IMR-90 (cell line): ENCODE results near the gene TTC39A. TPM values are rescaled to one million over a fixed set of nuclear protein-coding genes. Genes with fewer than 3 reads are reported as not detected.

Experiments used
- ATAC-seq: fragments of 200-7000 bp; cut with Tn5 transposase; 2 replicates; pipeline ENCODE4 v1.9.1; 2020; ENCODE audit warnings: low read depth, mild to moderate bottlenecking, moderate library complexity
- BruUV-seq: library from RNA; stranded (reverse); fragments of 400-500 nt; replicated peaks from 2 replicates; lab custom pipeline; 2021; lab: Mats Ljungman, UMichigan
- CTCF ChIA-PET: fragments of 300-600 bp; formaldehyde crosslinking; extraction: SDS; loops from one replicate; lab custom pipeline; 2021; ENCODE audit warnings: antibody characterized with exemption; lab: Yijun Ruan, JAX
- POLR2A ChIA-PET: fragments of 300-600 bp; sonication (Branson Sonifier 250); formaldehyde crosslinking; loops from one replicate; lab custom pipeline; 2022; ENCODE audit warnings: antibody characterized with exemption; ENCODE audit not compliant: unreplicated experiment; lab: Charles Lee
- DNase-seq: peaks from one replicate; pipeline ENCODE4 v3.0.0; 2013
- H2AFZ ChIP-seq: replicated peaks from 2 replicates; pipeline ENCODE3; 2013; ENCODE audit warnings: low read length, mild to moderate bottlenecking; ENCODE audit not compliant: poor library complexity
- H2AK5ac ChIP-seq: 2 replicates; pipeline ENCODE4 v1.6.1; 2013; ENCODE audit warnings: low read depth, low read length, inconsistent platforms
- H2AK9ac ChIP-seq: replicated peaks from 2 replicates; pipeline ENCODE3; 2013; ENCODE audit warnings: mild to moderate bottlenecking, low read depth, low read length, moderate library complexity; ENCODE audit not compliant: poor library complexity
- H2BK120ac ChIP-seq: 2 replicates; pipeline ENCODE4 v1.6.1; 2013; ENCODE audit warnings: low read depth, low read length, inconsistent platforms
- H2BK15ac ChIP-seq: 3 replicates; pipeline ENCODE4 v1.6.1; 2013; ENCODE audit warnings: low read depth, low read length, inconsistent platforms
- H2BK20ac ChIP-seq: 2 replicates; pipeline ENCODE4 v1.6.1; 2013; ENCODE audit warnings: low read depth, mild to moderate bottlenecking, inconsistent platforms, low read length, moderate library complexity
- H2BK5ac ChIP-seq: 2 replicates; pipeline ENCODE4 v1.6.1; 2013; ENCODE audit warnings: mild to moderate bottlenecking, low read depth, low read length, inconsistent platforms; ENCODE audit not compliant: poor library complexity, severe bottlenecking
- H3K14ac ChIP-seq: replicated peaks from 2 replicates; pipeline ENCODE4 v1.6.1; 2013; ENCODE audit warnings: low read depth, low read length, inconsistent platforms
- H3K18ac ChIP-seq: 2 replicates; pipeline ENCODE4 v1.6.1; 2013; ENCODE audit warnings: low read depth, low read length, control low read depth
- H3K23ac ChIP-seq: 2 replicates; pipeline ENCODE4 v1.6.1; 2013; ENCODE audit warnings: low read depth, low read length, inconsistent platforms
- H3K27ac ChIP-seq: 2 replicates; pipeline ENCODE4 v1.5.1; 2013; ENCODE audit warnings: mild to moderate bottlenecking, control low read depth, low read length; ENCODE audit not compliant: insufficient read depth
- H3K27me3 ChIP-seq: 2 replicates; pipeline ENCODE4 v1.6.1; 2013; ENCODE audit warnings: low read length; ENCODE audit not compliant: control insufficient read depth, insufficient read depth
- H3K36me3 ChIP-seq: 2 replicates; pipeline ENCODE4 v1.6.1; 2013; ENCODE audit warnings: low read length, mixed read lengths; ENCODE audit not compliant: control insufficient read depth, insufficient read depth
- H3K4ac ChIP-seq: 2 replicates; pipeline ENCODE4 v1.6.1; 2013; ENCODE audit warnings: low read depth, low read length, inconsistent platforms
- H3K4me1 ChIP-seq: 2 replicates; pipeline ENCODE4 v1.6.1; 2013; ENCODE audit warnings: low read length, mixed read lengths; ENCODE audit not compliant: control insufficient read depth, insufficient read depth
- H3K4me2 ChIP-seq: 2 replicates; pipeline ENCODE4 v1.6.1; 2013; ENCODE audit warnings: low read depth, mild to moderate bottlenecking, control low read depth, low read length, moderate library complexity
- H3K4me3 ChIP-seq: 2 replicates; pipeline ENCODE4 v1.5.1; 2013; ENCODE audit warnings: low read depth, mild to moderate bottlenecking, control low read depth, low read length, moderate library complexity; ENCODE audit not compliant: insufficient read depth
- H3K56ac ChIP-seq: 2 replicates; pipeline ENCODE4 v1.6.1; 2013; ENCODE audit warnings: low read length, inconsistent platforms; ENCODE audit not compliant: insufficient read depth; ENCODE audit errors: extremely low read depth
- H3K79me1 ChIP-seq, 2 experiments: 2 replicates each; pipeline ENCODE4 v1.6.1; 2013; ENCODE audit warnings: low read length in 2 of 2, inconsistent platforms in 1 of 2, low read depth in 1 of 2
- H3K9ac ChIP-seq: 2 replicates; pipeline ENCODE4 v1.6.1; 2013; ENCODE audit warnings: low read depth, low read length, control low read depth
- H3K9me1 ChIP-seq: 2 replicates; pipeline ENCODE4 v1.6.1; 2013; ENCODE audit warnings: low read length, inconsistent platforms; ENCODE audit not compliant: insufficient read depth
- H3K9me3 ChIP-seq: 2 replicates; pipeline ENCODE4 v1.6.1; 2013; ENCODE audit warnings: low read length; ENCODE audit not compliant: control insufficient read depth, insufficient read depth
- H4K20me1 ChIP-seq: 2 replicates; pipeline ENCODE4 v1.6.1; 2013; ENCODE audit warnings: low read length, inconsistent platforms; ENCODE audit not compliant: insufficient read depth
- H4K5ac ChIP-seq: 2 replicates; pipeline ENCODE4 v1.6.1; 2013; ENCODE audit warnings: mild to moderate bottlenecking, low read depth, low read length, control low read depth
- H4K8ac ChIP-seq, 2 experiments: 2 replicates each; pipeline ENCODE4 v1.6.1; 2013; ENCODE audit warnings: low read depth in 2 of 2, low read length in 2 of 2, control low read depth in 1 of 2, inconsistent platforms in 1 of 2
- H4K91ac ChIP-seq: 2 replicates; pipeline ENCODE4 v1.6.1; 2013; ENCODE audit warnings: low read depth, low read length, inconsistent platforms; ENCODE audit not compliant: insufficient read depth
- POLR2A ChIP-seq: IDR thresholded peaks from 2 replicates; pipeline ENCODE4 v1.6.1; 2012; ENCODE audit warnings: mild to moderate bottlenecking, low read depth, low read length
- SMC3 ChIP-seq: fragments of 150-350 bp; IDR thresholded peaks from 2 replicates; pipeline ENCODE4 v1.6.1; 2016; ENCODE audit warnings: low read depth, mild to moderate bottlenecking, antibody characterized with exemption, low read length, moderate library complexity
- dilution Hi-C: fragments of 300-500 bp; cut with HindIII; formaldehyde crosslinking; loops from one replicate; pipeline ENCODE4 v1.14.3; 2018; ENCODE audit warnings: low sequenced_read_pairs; ENCODE audit not compliant: unreplicated experiment
- in situ Hi-C: fragments of 300-500 bp; cut with MboI; formaldehyde crosslinking; loops from 3 replicates; pipeline ENCODE4 v1.14.3; 2019; ENCODE audit warnings: low sequenced_read_pairs, inconsistent platforms, mixed read lengths
- intact Hi-C: fragments of 100-400 bp; cut with micrococcal nuclease; formaldehyde crosslinking; loops from 2 replicates; pipeline ENCODE4 v1.10.0; 2022
- polyA plus RNA-seq, 3 experiments: library from polyadenylated mRNA; depleted of rRNA; stranded (reverse); fragments of >200 nt; gene quantifications; 2 replicates each; pipeline ENCODE4 v1.2.3, GENCODE V29; 2012; ENCODE audit warnings: low replicate concordance in 1 of 3
- total RNA-seq: library from RNA; depleted of rRNA; stranded (reverse); fragments of >200 nt; gene quantifications from 2 replicates; pipeline ENCODE4 v1.2.3, GENCODE V29; 2012

TTC39A gene
- total and polyA plus RNA-seq, 2 of the 4 experiments (the other 2 are of a cell fraction): 0.62 to 0.72 TPM

DNA sequence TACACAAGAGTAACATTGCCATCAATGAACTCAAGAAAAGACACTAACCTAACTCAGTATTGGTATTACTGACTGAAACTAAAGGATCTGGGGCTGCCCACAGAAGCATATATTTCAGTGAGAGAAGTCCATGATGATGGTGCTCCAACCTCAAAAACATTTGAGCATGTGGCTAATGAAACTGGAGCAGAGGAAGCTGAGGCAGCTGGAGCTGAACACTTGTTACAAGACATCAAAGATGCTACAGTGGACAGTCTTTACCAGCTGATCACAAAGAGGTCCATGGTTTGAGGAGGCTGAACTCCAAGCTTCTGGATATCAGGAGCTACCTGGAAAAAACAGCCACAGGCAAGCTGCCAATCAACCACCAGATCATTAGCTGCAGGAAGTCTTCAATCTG is 42.2 kb upstream of the TTC39A start:
- dilution Hi-C loops (no loop called here), in situ Hi-C loops (no loop called here), intact Hi-C loops (no loop called here)
- Histone ChIP-seq H3K14ac (no peak overlapping the region), H3K9me3 (no peaks in the 10 kb centered on the region), H3K56ac (no peak overlapping the region), H4K8ac (no peak overlapping the region), H3K4me2 (no peak overlapping the region), H4K5ac (no peak overlapping the region), H3K36me3 (peaks cover 12% of the 10 kb centered on the region), H2BK15ac (no peak overlapping the region), H3K23ac (no peak overlapping the region), H3K4me1 (no peaks in the 10 kb centered on the region), H3K4me3 (no peak overlapping the region), H3K27me3 (no peaks in the 10 kb centered on the region), H2AK5ac (no peak overlapping the region), H2BK5ac (no peak overlapping the region), H2AFZ (no peak overlapping the region), H2BK120ac (no peak overlapping the region), H3K27ac (no peak overlapping the region), H3K9me1 (peaks cover 3% of the 10 kb centered on the region; the same call in 1 of the 2 replicates), H4K20me1 (no peaks in the 10 kb centered on the region), H3K4ac (no peak overlapping the region), H3K79me1 (no peaks in the 10 kb centered on the region; a peak in 1 of 4 replicates), H3K18ac (no peak overlapping the region), H2AK9ac (no peak overlapping the region), H4K91ac (no peak overlapping the region), H2BK20ac (no peak overlapping the region), H3K9ac (no peak overlapping the region)
- TF ChIP-seq POLR2A: no peak
- no peak for TF ChIP-seq SMC3
- ChIA-PET POLR2A (no interaction called here), CTCF (interaction anchor here (0.6 kb wide), 1 partner anchor 70 kb away, joined by 4 read pairs; no protein-coding TSS in a partner anchor)
- no peak for DNase-seq
- no peak for ATAC-seq
- no TSS peak for BruUV-seq
